ENCODE results near the gene C15orf62. TPM values are rescaled to one million over a fixed set of nuclear protein-coding genes. Genes with fewer than 3 reads are reported as not detected.

C15orf62 gene
- polyA plus RNA-seq, 1 donor (not counting 4 experiments of a cell fraction or from before 2014, with no cell fraction given), result 0.14 TPM

DNA sequence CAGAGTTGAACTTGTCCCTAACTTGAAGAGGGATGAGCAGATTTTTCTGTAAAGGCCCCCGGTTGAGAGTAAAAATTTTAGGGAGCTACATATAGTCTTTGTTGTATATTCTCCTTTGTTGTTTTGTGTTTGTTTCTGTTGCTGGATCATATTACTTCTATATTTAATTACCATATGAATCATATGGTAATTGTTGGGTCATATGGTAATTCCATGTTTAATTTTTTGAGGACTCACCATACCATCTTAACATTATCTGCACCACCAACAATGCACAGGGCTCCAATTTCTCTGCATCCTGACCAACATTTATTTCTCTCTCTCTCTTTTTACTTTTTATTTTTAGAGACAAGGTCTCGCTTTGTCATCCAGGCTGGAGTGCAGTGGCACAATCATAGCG lies 29.7 kb downstream of the C15orf62 start:
- H3K9ac ChIP-seq (ENCODE audit: control insufficient read depth, extremely low read depth, insufficient read depth, low read length), result no peak overlapping the region
- peak overlapping the region; percentile 55 for H3K27ac ChIP-seq (ENCODE audit: control insufficient read depth, insufficient read depth, low read length)
- dilution Hi-C loops (cut with MboI; ENCODE audit: extremely low pct_ligation_motif_present, low sequenced_read_pairs), result no loop called here
- no peaks in the 10 kb centered on the region for H3K9me1 ChIP-seq (ENCODE audit: control insufficient read depth, extremely low read depth, insufficient read depth, low read length)
- no peaks in the 10 kb centered on the region for H4K20me1 ChIP-seq (ENCODE audit: control insufficient read depth, extremely low read depth, insufficient read depth, low read length)
- no peak overlapping the region for H3K4me3 ChIP-seq (ENCODE audit: control insufficient read depth in 2 of 3, extremely low read depth in 1 of 3, insufficient read depth in 2 of 3, low read depth in 1 of 3, low read length in 3 of 3)
- FAIRE-seq, result no peak
- peaks cover 13% of the 10 kb centered on the region for H3K4me1 ChIP-seq (ENCODE audit: control insufficient read depth, extremely low read depth, insufficient read depth, low read length)
- TF ChIP-seq EZH2 (IDR thresholded peaks at IDR 0.05; ENCODE audit: low read length), result no peak
- TF ChIP-seq, protein P1, sequence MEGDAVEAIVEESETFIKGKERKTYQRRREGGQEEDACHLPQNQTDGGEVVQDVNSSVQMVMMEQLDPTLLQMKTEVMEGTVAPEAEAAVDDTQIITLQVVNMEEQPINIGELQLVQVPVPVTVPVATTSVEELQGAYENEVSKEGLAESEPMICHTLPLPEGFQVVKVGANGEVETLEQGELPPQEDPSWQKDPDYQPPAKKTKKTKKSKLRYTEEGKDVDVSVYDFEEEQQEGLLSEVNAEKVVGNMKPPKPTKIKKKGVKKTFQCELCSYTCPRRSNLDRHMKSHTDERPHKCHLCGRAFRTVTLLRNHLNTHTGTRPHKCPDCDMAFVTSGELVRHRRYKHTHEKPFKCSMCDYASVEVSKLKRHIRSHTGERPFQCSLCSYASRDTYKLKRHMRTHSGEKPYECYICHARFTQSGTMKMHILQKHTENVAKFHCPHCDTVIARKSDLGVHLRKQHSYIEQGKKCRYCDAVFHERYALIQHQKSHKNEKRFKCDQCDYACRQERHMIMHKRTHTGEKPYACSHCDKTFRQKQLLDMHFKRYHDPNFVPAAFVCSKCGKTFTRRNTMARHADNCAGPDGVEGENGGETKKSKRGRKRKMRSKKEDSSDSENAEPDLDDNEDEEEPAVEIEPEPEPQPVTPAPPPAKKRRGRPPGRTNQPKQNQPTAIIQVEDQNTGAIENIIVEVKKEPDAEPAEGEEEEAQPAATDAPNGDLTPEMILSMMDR (optimal IDR thresholded peaks at IDR 0.05 in 1 of 3, IDR thresholded peaks at IDR 0.05 in 1 of 3, conservative IDR thresholded peaks at IDR 0.05 in 1 of 3; ENCODE audit: extremely low read depth in 1 of 3, insufficient read depth in 2 of 3, low read length in 3 of 3), result no peak
- no peak for DNase-seq (ENCODE audit: low read depth, low spot score)
- H3K36me3 ChIP-seq (ENCODE audit: control insufficient read depth in 2 of 2, extremely low read depth in 1 of 2, insufficient read depth in 2 of 2, low read length in 2 of 2), result peaks cover 3 to 4% of the 10 kb centered on the region in 2 experiments
- no peaks in the 10 kb centered on the region for H3K9me3 ChIP-seq (ENCODE audit: control insufficient read depth, low read depth, low read length)
- H3K27me3 ChIP-seq (ENCODE audit: control insufficient read depth, extremely low read depth, insufficient read depth, low read length), result no peaks in the 10 kb centered on the region
- H3K79me2 ChIP-seq (ENCODE audit: control insufficient read depth, insufficient read depth, low read length), result peaks cover 52% of the 10 kb centered on the region
- no peak overlapping the region for H3K4me2 ChIP-seq (ENCODE audit: control insufficient read depth, extremely low read depth, insufficient read depth, low read depth, low read length)
- no peak overlapping the region for H2AFZ ChIP-seq (ENCODE audit: control insufficient read depth, low read length)

DNA sequence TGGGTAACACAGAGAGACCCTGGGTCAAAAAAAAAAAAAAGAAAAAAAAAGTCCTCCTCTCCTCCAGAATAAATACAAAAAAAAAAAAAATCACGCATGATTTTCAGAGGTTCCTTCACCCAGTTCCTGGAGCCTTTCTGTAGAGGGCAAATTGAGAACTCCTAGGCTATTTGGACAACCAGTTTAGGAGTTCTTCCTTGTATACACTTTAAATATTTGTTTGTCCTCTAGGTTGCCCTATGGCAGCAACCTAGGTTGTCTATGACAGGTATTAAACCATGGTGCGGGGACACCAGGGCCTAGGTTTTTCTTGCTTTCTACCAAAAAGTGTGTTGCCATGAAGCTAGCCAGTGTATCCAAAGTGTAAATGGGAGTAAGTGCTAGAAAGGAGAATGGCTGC lies 33.3 kb downstream of the C15orf62 start:
- Histone ChIP-seq H3K4me3 (ENCODE audit: control insufficient read depth in 2 of 3, extremely low read depth in 1 of 3, insufficient read depth in 2 of 3, low read depth in 1 of 3, low read length in 3 of 3) (no peak overlapping the region), H4K20me1 (ENCODE audit: control insufficient read depth, extremely low read depth, insufficient read depth, low read length) (no peaks in the 10 kb centered on the region), H3K4me1 (ENCODE audit: control insufficient read depth, extremely low read depth, insufficient read depth, low read length) (peaks cover 15% of the 10 kb centered on the region), H3K79me2 (ENCODE audit: control insufficient read depth, insufficient read depth, low read length) (peaks cover 49% of the 10 kb centered on the region), H2AFZ (ENCODE audit: control insufficient read depth, low read length) (no peak overlapping the region), H3K27ac (ENCODE audit: control insufficient read depth, insufficient read depth, low read length) (no peak overlapping the region), H3K9ac (ENCODE audit: control insufficient read depth, extremely low read depth, insufficient read depth, low read length) (no peak overlapping the region), H3K36me3 (ENCODE audit: control insufficient read depth in 2 of 2, extremely low read depth in 1 of 2, insufficient read depth in 2 of 2, low read length in 2 of 2) (peaks cover 3 to 4% of the 10 kb centered on the region in 2 experiments), H3K27me3 (ENCODE audit: control insufficient read depth, extremely low read depth, insufficient read depth, low read length) (no peaks in the 10 kb centered on the region), H3K9me3 (ENCODE audit: control insufficient read depth, low read depth, low read length) (no peaks in the 10 kb centered on the region), H3K4me2 (ENCODE audit: control insufficient read depth, extremely low read depth, insufficient read depth, low read depth, low read length) (no peak overlapping the region), H3K9me1 (ENCODE audit: control insufficient read depth, extremely low read depth, insufficient read depth, low read length) (no peaks in the 10 kb centered on the region)
- FAIRE-seq, result no peak
- no peak for TF ChIP-seq EZH2 (IDR thresholded peaks at IDR 0.05; ENCODE audit: low read length)
- TF ChIP-seq, protein P1 (optimal IDR thresholded peaks at IDR 0.05 in 1 of 3, IDR thresholded peaks at IDR 0.05 in 1 of 3, conservative IDR thresholded peaks at IDR 0.05 in 1 of 3; ENCODE audit: extremely low read depth in 1 of 3, insufficient read depth in 2 of 3, low read length in 3 of 3), result no peak
- dilution Hi-C loops (cut with MboI; ENCODE audit: extremely low pct_ligation_motif_present, low sequenced_read_pairs), result no loop called here
- DNase-seq (ENCODE audit: low read depth, low spot score), result no peak
